HepG2 (cell line): ENCODE measurements around the gene WNK2. TPM values are rescaled to one million over a fixed set of nuclear protein-coding genes. Genes with fewer than 3 reads are reported as not detected.

Source experiments
- CBFB ChIP-seq: sonication (generic); formaldehyde crosslinking; IDR thresholded peaks from 2 replicates; pipeline ENCODE4 v1.4.0; 2020; ENCODE audit warnings: missing genetic modification reagents
- CHD4 ChIP-seq: fragments of 200-600 bp; sonication (generic); IDR thresholded peaks from 2 replicates; pipeline ENCODE4 v1.7.0; 2017; ENCODE audit warnings: mild to moderate bottlenecking, low read length, borderline replicate concordance
- DZIP1 ChIP-seq: sonication (generic); formaldehyde crosslinking; IDR thresholded peaks from 2 replicates; pipeline ENCODE4 v1.5.0; 2020; ENCODE audit warnings: mild to moderate bottlenecking, missing genetic modification reagents
- GLMP ChIP-seq: sonication (generic); formaldehyde crosslinking; IDR thresholded peaks from 2 replicates; pipeline ENCODE4 v1.9.0; 2021; ENCODE audit warnings: missing genetic modification reagents, mild to moderate bottlenecking, borderline replicate concordance
- IRX3 ChIP-seq: sonication (generic); formaldehyde crosslinking; IDR thresholded peaks from 2 replicates; pipeline ENCODE4 v1.8.1; 2023; ENCODE audit warnings: mild to moderate bottlenecking, low read depth, missing genetic modification reagents, borderline replicate concordance
- MAZ ChIP-seq, 2 experiments: sonication (generic) in 1 of 2; formaldehyde crosslinking in 1 of 2; IDR thresholded peaks; 2 replicates each; pipeline versions ENCODE4 v1.5.0 to v1.6.1; 2012 to 2020; ENCODE audit warnings: low read depth in 2 of 2, mild to moderate bottlenecking in 2 of 2, borderline replicate concordance in 1 of 2, improper control_type of control experiment in 1 of 2, low read length in 1 of 2, missing genetic modification reagents in 1 of 2, moderate library complexity in 1 of 2
- NFAT5 ChIP-seq: sonication (generic); formaldehyde crosslinking; IDR thresholded peaks from 2 replicates; pipeline ENCODE4 v1.4.0; 2020; ENCODE audit warnings: missing genetic modification reagents
- RFXANK ChIP-seq: IDR thresholded peaks from 2 replicates; pipeline ENCODE4 v1.6.1; 2016
- ZFP37 ChIP-seq: sonication (generic); formaldehyde crosslinking; IDR thresholded peaks from 2 replicates; pipeline ENCODE4 v1.4.0; 2020; ENCODE audit warnings: missing genetic modification reagents, borderline replicate concordance
- ZHX1 ChIP-seq: sonication (generic); formaldehyde crosslinking; IDR thresholded peaks from 2 replicates; pipeline ENCODE4 v1.8.1; 2022; ENCODE audit warnings: low read depth, mild to moderate bottlenecking, missing genetic modification reagents
- ZNF761 ChIP-seq: sonication (generic); formaldehyde crosslinking; conservative IDR thresholded peaks from 2 replicates; pipeline ENCODE4 v1.4.0; 2020; ENCODE audit warnings: mild to moderate bottlenecking, missing genetic modification reagents
- ZSCAN12 ChIP-seq: sonication (generic); formaldehyde crosslinking; IDR thresholded peaks from 2 replicates; pipeline ENCODE4 v1.9.0; 2021; ENCODE audit warnings: mild to moderate bottlenecking, missing genetic modification reagents
- polyA plus RNA-seq, 8 experiments: library from polyadenylated mRNA; depleted of rRNA in 3 of 8; stranded (reverse) in 7 of 8; unstranded in 1 of 8; fragments of >200 nt; fragmentation: Illumina TruSeq in 4 of 8; extraction: Trizol in 4 of 8; gene quantifications; 2 replicates each; pipeline versions ENCODE4 v1.2.1 to v1.2.3, GENCODE V29; 2011 to 2016; ENCODE audit warnings: low read depth in 4 of 8, missing spikeins in 1 of 8, mixed read lengths in 1 of 8; ENCODE audit not compliant: insufficient read depth in 1 of 8
- total RNA-seq, 5 experiments: library from RNA; depleted of rRNA; stranded (reverse); fragments of >200 nt; fragmentation: Illumina TruSeq; extraction: Trizol; gene quantifications; 2 replicates each; pipeline ENCODE4 v1.2.3, GENCODE V29; 2016; ENCODE audit warnings: low read depth in 1 of 5

WNK2 gene
- total and polyA plus RNA-seq, 2 of the 13 experiments (the other 11 are each of a cell fraction or from before 2014, with no cell fraction given) = 10.5 to 12.0 TPM

DNA sequence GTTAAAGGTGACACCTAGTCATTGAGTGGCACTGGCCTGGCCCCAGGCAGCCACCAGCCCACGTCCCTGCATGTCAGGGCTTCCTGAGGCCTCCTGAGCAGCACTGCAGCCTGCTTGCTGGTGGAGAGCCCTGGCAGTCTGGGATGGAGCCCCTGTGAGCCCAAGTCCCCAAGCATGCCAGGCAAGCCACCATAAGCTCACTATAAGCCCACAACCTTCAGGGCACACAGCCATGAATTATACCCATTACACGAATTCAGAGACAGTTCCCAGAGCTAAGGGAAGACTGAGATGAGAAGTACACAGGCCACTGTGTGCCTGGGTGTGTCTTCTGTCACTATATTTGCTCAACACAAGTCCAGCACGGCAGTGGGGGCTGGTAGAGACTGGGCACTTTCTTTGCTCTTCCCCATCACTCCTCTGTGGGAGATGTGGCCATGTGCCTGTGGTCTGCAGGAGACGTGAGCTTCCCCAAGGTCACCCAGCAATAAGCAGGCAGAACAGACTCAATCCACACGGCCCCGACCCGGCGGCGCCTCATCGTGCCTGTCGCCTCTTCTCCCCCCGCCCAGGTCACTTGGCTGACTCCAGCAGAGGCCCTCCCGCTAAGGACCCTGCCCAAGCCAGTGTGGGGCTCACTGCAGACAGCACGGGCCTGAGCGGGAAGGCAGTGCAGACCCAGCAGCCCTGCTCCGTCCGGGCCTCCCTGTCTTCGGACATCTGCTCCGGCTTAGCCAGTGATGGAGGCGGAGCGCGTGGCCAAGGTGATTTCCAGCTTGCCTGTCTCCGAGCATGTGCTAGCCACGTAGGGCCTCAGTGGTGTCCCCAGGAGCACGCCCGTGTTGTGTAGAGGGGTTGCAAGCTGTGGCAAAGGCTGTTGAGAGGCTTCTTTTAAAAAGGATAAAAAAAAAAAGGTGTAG lies 114.8 kb downstream of the WNK2 start (continued):
- TF ChIP-seq NFAT5 (CRISPR knock-in tag) (0 out of 2 replicates have a peak, but pooled peaks have one; percentile 21), ZSCAN12 (CRISPR knock-in tag) (no peak), MAZ (IDR thresholded peaks at IDR 0.05; ENCODE audit: borderline replicate concordance, low read depth, low read length) (no peak), MAZ (CRISPR knock-in tag; IDR thresholded peaks at IDR 0.05; ENCODE audit: low read depth) (0 out of 2 replicates have a peak, but pooled peaks have one; percentile 19), IRX3 (no peak), DZIP1 (CRISPR knock-in tag) (peak; percentile 81; the same call in 1 of the 2 replicates), CHD4 (no peak), RFXANK (no peak), GLMP (CRISPR knock-in tag) (no peak), ZFP37 (CRISPR knock-in tag) (no peak), ZNF761 (CRISPR knock-in tag) (peak; percentile 85), CBFB (no peak), ZHX1 (CRISPR knock-in tag) (no peak)
